T-cell (primary cell): ENCODE measurements around the gene BTBD8. TPM values are rescaled to one million over a fixed set of nuclear protein-coding genes. Genes with fewer than 3 reads are reported as not detected.

Experiments
- ATAC-seq, 4 experiments: fragments of 200-7000 bp in 3 of 4; fragments of 150-1000 bp in 1 of 4; cut with Tn5 transposase; replicated peaks in 1 of 4; 1 replicate in 3 of 4; 2 replicates in 1 of 4; pipeline ENCODE4 v1.10.0; 2021; ENCODE audit warnings: moderate library complexity in 3 of 4, mild to moderate bottlenecking in 2 of 4, moderate number of reproducible peaks in 1 of 4
- CTCF ChIA-PET, 2 donors: fragments of 300-600 bp; sonication (Branson Sonifier 250); formaldehyde crosslinking; loops; one replicate each; lab custom pipeline; 2022; ENCODE audit warnings: antibody characterized with exemption in 2 of 2; lab: Charles Lee
- POLR2A ChIA-PET, 2 donors: fragments of 300-600 bp; sonication (Branson Sonifier 250); formaldehyde crosslinking; loops; one replicate each; lab custom pipeline; 2022; ENCODE audit warnings: antibody characterized with exemption in 2 of 2; lab: Charles Lee
- DNase-seq, 35 experiments: peaks; one replicate each; pipeline versions ENCODE4 v3.0.0 to v3.0.0-alpha.2; 2013 to 2023
- H3K27ac ChIP-seq: one replicate; pipeline ENCODE4 v1.5.1; 2013; ENCODE audit warnings: low read length
- H3K27me3 ChIP-seq, 2 experiments: replicated peaks in 1 of 2; 1 replicate in 1 of 2; 2 replicates in 1 of 2; pipeline versions ENCODE4 v1.6.1 to v1.7.0; 2013; ENCODE audit warnings: low read length in 1 of 2, mixed read lengths in 1 of 2; ENCODE audit not compliant: control insufficient read depth in 2 of 2, insufficient read depth in 2 of 2; ENCODE audit errors: extremely low read depth in 1 of 2
- H3K36me3 ChIP-seq, 2 donors: 1 replicate in 1 of 2; 2 replicates in 1 of 2; pipeline versions ENCODE4 v1.6.1 to v1.7.0; 2013; ENCODE audit warnings: low read length in 1 of 2; ENCODE audit not compliant: control insufficient read depth in 2 of 2, insufficient read depth in 1 of 2; ENCODE audit errors: extremely low read depth in 1 of 2
- H3K4me1 ChIP-seq, 2 experiments: 1 replicate in 1 of 2; 2 replicates in 1 of 2; pipeline versions ENCODE4 v1.6.1 to v1.7.0; 2013; ENCODE audit warnings: low read length in 2 of 2, mixed read lengths in 1 of 2; ENCODE audit not compliant: insufficient read depth in 2 of 2, control insufficient read depth in 1 of 2; ENCODE audit errors: extremely low read depth in 1 of 2
- H3K4me3 ChIP-seq, 2 donors: 1 replicate in 1 of 2; 2 replicates in 1 of 2; pipeline versions ENCODE4 v1.5.1 to v1.7.0; 2013; ENCODE audit warnings: mild to moderate bottlenecking in 2 of 2, low read length in 1 of 2, moderate library complexity in 1 of 2; ENCODE audit not compliant: control insufficient read depth in 1 of 2; ENCODE audit errors: extremely low read depth in 1 of 2
- H3K9me3 ChIP-seq: 2 replicates; pipeline ENCODE4 v1.7.0; 2013
- H3K27ac Mint-ChIP-seq, 2 donors: one replicate each; pipeline ENCODE4 v1.8.0; 2020 to 2021; ENCODE audit warnings: mild to moderate bottlenecking in 2 of 2, mixed read lengths in 2 of 2
- H3K27me3 Mint-ChIP-seq, 2 donors: one replicate each; pipeline ENCODE4 v1.8.0; 2021 to 2022; ENCODE audit warnings: mixed read lengths in 2 of 2
- H3K36me3 Mint-ChIP-seq: one replicate; pipeline ENCODE4 v1.8.0; 2021; ENCODE audit warnings: mixed read lengths
- H3K4me1 Mint-ChIP-seq, 3 donors: one replicate each; pipeline ENCODE4 v1.8.0; 2020 to 2022; ENCODE audit warnings: mixed read lengths in 3 of 3, mild to moderate bottlenecking in 1 of 3
- H3K4me3 Mint-ChIP-seq, 3 donors: one replicate each; pipeline ENCODE4 v1.8.0; 2020 to 2022; ENCODE audit warnings: mild to moderate bottlenecking in 3 of 3, mixed read lengths in 3 of 3, moderate library complexity in 3 of 3
- H3K9me3 Mint-ChIP-seq, 3 donors: one replicate each; pipeline ENCODE4 v1.8.0; 2020 to 2022; ENCODE audit warnings: mixed read lengths in 3 of 3
- WGBS: methylation state at CpG from one replicate; pipeline ENCODE4 v1.1.5; 2013; ENCODE audit warnings: missing lambda C conversion rate; ENCODE audit not compliant: insufficient coverage; 5-methylcytosine and 5-hydroxymethylcytosine counted together
- total RNA-seq, 35 experiments: library from RNA in 6 of 35; stranded (reverse) in 6 of 35; fragments of 120-200 nt in 1 of 35; gene quantifications; one replicate each; pipeline versions ENCODE4 v1.2.1 to v1.2.4 and lab custom pipeline; 2013 to 2026

Gene BTBD8
- total RNA-seq, 5 donors from 2014 or later (not counting 1 experiment from before 2014, with no cell fraction given), result 3.9 to 6.2 (median 5.3) TPM

GRCh38 chr1:92118826-92119225 lies 38.7 kb downstream of the BTBD8 start:
- no peak overlapping the region for H3K27ac ChIP-seq
- H3K4me1 ChIP-seq, result peaks cover 0 to 5% of the 10 kb centered on the region in 2 experiments
- WGBS, result no CpG with 5 or more reads among the region's 3 CpGs
- Mint-ChIP-seq H3K4me3 (no peak overlapping the region), H3K9me3 (peaks cover 0 to 4% (median 0%) of the 10 kb centered on the region in 3 donors), H3K4me1 (peaks cover 14 to 21% (median 14%) of the 10 kb centered on the region in 3 donors), H3K36me3 (peaks cover 12% of the 10 kb centered on the region), H3K27ac (no peak overlapping the region), H3K27me3 (no peaks in the 10 kb centered on the region)
- ATAC-seq, result no peak
- no peak overlapping the region for H3K4me3 ChIP-seq
- no peaks in the 10 kb centered on the region for H3K27me3 ChIP-seq
- H3K9me3 ChIP-seq, result no peaks in the 10 kb centered on the region
- no peaks in the 10 kb centered on the region for H3K36me3 ChIP-seq
- CTCF ChIA-PET, result interaction anchor here (0.6 to 0.7 kb wide), 3 partner anchors 9 to 122 kb away, joined by 3 read pairs; no protein-coding TSS in a partner anchor
- no peak for DNase-seq
- POLR2A ChIA-PET, result interaction anchor here (0.5 to 0.6 kb wide), 4 partner anchors 87 to 217 kb away, joined by 3 to 12 read pairs (median 4); no protein-coding TSS in a partner anchor

- POLR2A ChIA-PET, result no interaction called here
- Histone ChIP-seq H3K4me1 (no peaks in the 10 kb centered on the region), H3K9me3 (no peaks in the 10 kb centered on the region), H3K36me3 (no peaks in the 10 kb centered on the region), H3K27me3 (no peaks in the 10 kb centered on the region), H3K4me3 (no peak overlapping the region), H3K27ac (no peak overlapping the region)
- DNase-seq (no peak), ATAC-seq (no peak)
- Mint-ChIP-seq H3K4me1 (peaks cover 10 to 13% (median 13%) of the 10 kb centered on the region in 3 donors), H3K27me3 (no peaks in the 10 kb centered on the region), H3K27ac (peak overlapping the region in 1 of 2 donors; percentile 22), H3K9me3 (no peaks in the 10 kb centered on the region), H3K4me3 (peak overlapping the region in 2 of 3 donors; percentile 40 to 41), H3K36me3 (peaks cover 16% of the 10 kb centered on the region)
- CTCF ChIA-PET, result no interaction called here
- whole genome bisulfite sequencing, result 11% methylated on average over 3 of the region's 3 CpGs
Measured at GRCh38 chr1:92123868-92124267, 43.7 kb downstream of the BTBD8 start.

GRCh38 chr1:92125204-92125603 lies 45.1 kb downstream of the BTBD8 start:
- Histone ChIP-seq H3K4me1 (no peaks in the 10 kb centered on the region), H3K27ac (no peak overlapping the region), H3K27me3 (no peaks in the 10 kb centered on the region), H3K36me3 (no peaks in the 10 kb centered on the region), H3K9me3 (no peaks in the 10 kb centered on the region), H3K4me3 (no peak overlapping the region)
- Mint-ChIP-seq H3K9me3 (no peaks in the 10 kb centered on the region), H3K27me3 (no peaks in the 10 kb centered on the region), H3K36me3 (peaks cover 23% of the 10 kb centered on the region), H3K27ac (no peak overlapping the region), H3K4me1 (peaks cover 10 to 13% (median 13%) of the 10 kb centered on the region in 3 donors), H3K4me3 (no peak overlapping the region)
- ATAC-seq (no peak), DNase-seq (no peak)
- POLR2A ChIA-PET, result interaction anchor here in 1 of 2 donors (0.6 kb wide), 1 partner anchor 130 kb away, joined by 4 read pairs; no protein-coding TSS in a partner anchor
- 50% methylated on average over 1 of the region's 4 CpGs for WGBS
- CTCF ChIA-PET, result no interaction called here

- no peaks in the 10 kb centered on the region for H3K36me3 ChIP-seq
- H3K4me1 ChIP-seq, result no peaks in the 10 kb centered on the region
- H3K27me3 ChIP-seq, result no peaks in the 10 kb centered on the region
- Mint-ChIP-seq H3K36me3 (peaks cover 25% of the 10 kb centered on the region), H3K4me1 (peaks cover 10 to 13% (median 13%) of the 10 kb centered on the region in 3 donors), H3K27me3 (no peaks in the 10 kb centered on the region), H3K27ac (no peak overlapping the region), H3K4me3 (no peak overlapping the region), H3K9me3 (no peaks in the 10 kb centered on the region)
- no peak overlapping the region for H3K27ac ChIP-seq
- H3K9me3 ChIP-seq, result no peaks in the 10 kb centered on the region
- ChIA-PET POLR2A (no interaction called here), CTCF (no interaction called here)
- ATAC-seq, result no peak
- DNase-seq, result no peak
- no peak overlapping the region for H3K4me3 ChIP-seq
- WGBS, result 88% methylated on average over 2 of the region's 3 CpGs
Measured at GRCh38 chr1:92126088-92126487, 45.9 kb downstream of the BTBD8 start.

- Histone ChIP-seq H3K4me3 (no peak overlapping the region), H3K27ac (no peak overlapping the region), H3K36me3 (no peaks in the 10 kb centered on the region), H3K4me1 (no peaks in the 10 kb centered on the region), H3K27me3 (no peaks in the 10 kb centered on the region), H3K9me3 (no peaks in the 10 kb centered on the region)
- no peak for ATAC-seq
- H3K27me3 Mint-ChIP-seq, result no peaks in the 10 kb centered on the region
- H3K4me1 Mint-ChIP-seq, result peaks cover 0 to 2% (median 0%) of the 10 kb centered on the region in 3 donors
- H3K9me3 Mint-ChIP-seq, result no peaks in the 10 kb centered on the region
- CTCF ChIA-PET, result no interaction called here
- DNase-seq, result no peak
- POLR2A ChIA-PET, result no interaction called here
- no peak overlapping the region for H3K4me3 Mint-ChIP-seq
- no peak overlapping the region for H3K27ac Mint-ChIP-seq
- peaks cover 44% of the 10 kb centered on the region for H3K36me3 Mint-ChIP-seq
Measured at GRCh38 chr1:92134331-92134730, 54.2 kb downstream of the BTBD8 start.

GRCh38 chr1:92136341-92136740 lies 56.2 kb downstream of the BTBD8 start:
- Mint-ChIP-seq H3K4me1 (peaks cover 0 to 2% (median 0%) of the 10 kb centered on the region in 3 donors), H3K9me3 (no peaks in the 10 kb centered on the region), H3K27me3 (no peaks in the 10 kb centered on the region), H3K36me3 (peaks cover 34% of the 10 kb centered on the region), H3K27ac (no peak overlapping the region), H3K4me3 (no peak overlapping the region)
- H3K27me3 ChIP-seq, result no peaks in the 10 kb centered on the region
- DNase-seq (no peak), ATAC-seq (no peak)
- no peaks in the 10 kb centered on the region for H3K36me3 ChIP-seq
- CTCF ChIA-PET, result no interaction called here
- POLR2A ChIA-PET, result no interaction called here
- WGBS, result 88% methylated on average over 2 of the region's 2 CpGs
- no peak overlapping the region for H3K27ac ChIP-seq
- no peaks in the 10 kb centered on the region for H3K4me1 ChIP-seq
- H3K9me3 ChIP-seq, result no peaks in the 10 kb centered on the region
- no peak overlapping the region for H3K4me3 ChIP-seq
